Thoracic aorta (tissue), 2 donors: Measurements from ENCODE around the gene GABRG3. TPM values are rescaled to one million over a fixed set of nuclear protein-coding genes. Genes with fewer than 3 reads are reported as not detected.

Experiments
- ATAC-seq: fragments of 150-250 bp; one replicate; pipeline ENCODE4 v1.8.0; 2017; ENCODE audit warnings: low read depth; ENCODE audit not compliant: insufficient number of reproducible peaks, low FRiP score
- DNase-seq: peaks from one replicate; pipeline ENCODE4 v3.0.0-alpha.2; 2020; ENCODE audit warnings: low spot score
- H3K27ac ChIP-seq, 2 donors: fragments of 200-600 bp; sonication (generic); 1 replicate in 1 of 2; 2 replicates in 1 of 2; pipeline ENCODE4 v1.5.1; 2016; ENCODE audit warnings: mild to moderate bottlenecking in 2 of 2, moderate library complexity in 2 of 2
- H3K27me3 ChIP-seq: fragments of 200-600 bp; sonication (generic); replicated peaks from 2 replicates; pipeline ENCODE4 v1.6.0; 2016; ENCODE audit warnings: mild to moderate bottlenecking; ENCODE audit not compliant: insufficient read depth
- H3K36me3 ChIP-seq: fragments of 200-600 bp; sonication (generic); one replicate; pipeline ENCODE4 v1.5.1; 2016
- H3K4me1 ChIP-seq, 2 donors: fragments of 200-600 bp; sonication (generic); 1 replicate in 1 of 2; 2 replicates in 1 of 2; pipeline versions ENCODE4 v1.5.1 to v1.6.0; 2016; ENCODE audit warnings: low read depth in 2 of 2, mild to moderate bottlenecking in 1 of 2; ENCODE audit not compliant: control insufficient read depth in 1 of 2
- H3K4me3 ChIP-seq: fragments of 200-600 bp; sonication (generic); 2 replicates; pipeline ENCODE4 v1.5.1; 2016; ENCODE audit warnings: mild to moderate bottlenecking
- H3K9me3 ChIP-seq: fragments of 200-600 bp; sonication (generic); 2 replicates; pipeline ENCODE4 v1.5.1; 2016
- total RNA-seq, 2 donors: library from RNA; depleted of rRNA; stranded (reverse); fragments of >200 nt; gene quantifications; one replicate each; pipeline versions ENCODE4 v1.1.0 to v1.2.3, GENCODE V29; 2016
- TF ChIP-seq, protein P1 (sequence below): fragments of 200-600 bp; sonication (generic); IDR thresholded peaks from one replicate; pipeline ENCODE4 v1.5.1; 2019; ENCODE audit warnings: antibody characterized with exemption

Gene GABRG3
- total RNA-seq, 2 donors from 2014 or later, result not detected

DNA sequence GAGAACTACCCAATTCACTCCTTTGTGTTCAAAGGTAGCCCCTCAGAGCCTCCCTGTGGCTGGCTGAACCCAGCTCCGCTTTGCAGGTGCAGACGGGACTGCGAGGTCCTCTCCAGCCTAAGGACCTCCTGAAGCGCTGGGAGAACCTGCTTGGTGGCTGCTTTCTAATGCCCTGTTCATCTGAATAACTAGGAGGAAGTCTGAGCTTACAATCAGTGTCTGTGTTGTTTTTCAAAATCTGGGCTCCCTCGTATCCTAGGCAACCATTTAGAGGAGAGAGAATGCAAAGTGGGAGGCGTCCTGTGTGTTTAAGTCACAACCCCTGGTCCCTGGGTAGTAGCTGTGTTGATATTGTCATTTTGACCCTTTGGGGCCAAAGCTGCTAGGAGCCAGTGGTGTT, 99.9 kb downstream of the GABRG3 start:
- ATAC-seq (no peak), DNase-seq (no peak)
- H3K9me3 ChIP-seq, result no peaks in the 10 kb centered on the region
- no peaks in the 10 kb centered on the region for H3K4me1 ChIP-seq
- no peak overlapping the region for H3K4me3 ChIP-seq
- no peaks in the 10 kb centered on the region for H3K27me3 ChIP-seq
- TF ChIP-seq, protein P1, sequence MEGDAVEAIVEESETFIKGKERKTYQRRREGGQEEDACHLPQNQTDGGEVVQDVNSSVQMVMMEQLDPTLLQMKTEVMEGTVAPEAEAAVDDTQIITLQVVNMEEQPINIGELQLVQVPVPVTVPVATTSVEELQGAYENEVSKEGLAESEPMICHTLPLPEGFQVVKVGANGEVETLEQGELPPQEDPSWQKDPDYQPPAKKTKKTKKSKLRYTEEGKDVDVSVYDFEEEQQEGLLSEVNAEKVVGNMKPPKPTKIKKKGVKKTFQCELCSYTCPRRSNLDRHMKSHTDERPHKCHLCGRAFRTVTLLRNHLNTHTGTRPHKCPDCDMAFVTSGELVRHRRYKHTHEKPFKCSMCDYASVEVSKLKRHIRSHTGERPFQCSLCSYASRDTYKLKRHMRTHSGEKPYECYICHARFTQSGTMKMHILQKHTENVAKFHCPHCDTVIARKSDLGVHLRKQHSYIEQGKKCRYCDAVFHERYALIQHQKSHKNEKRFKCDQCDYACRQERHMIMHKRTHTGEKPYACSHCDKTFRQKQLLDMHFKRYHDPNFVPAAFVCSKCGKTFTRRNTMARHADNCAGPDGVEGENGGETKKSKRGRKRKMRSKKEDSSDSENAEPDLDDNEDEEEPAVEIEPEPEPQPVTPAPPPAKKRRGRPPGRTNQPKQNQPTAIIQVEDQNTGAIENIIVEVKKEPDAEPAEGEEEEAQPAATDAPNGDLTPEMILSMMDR, result no peak
- H3K36me3 ChIP-seq, result no peaks in the 10 kb centered on the region
- H3K27ac ChIP-seq, result no peak overlapping the region

DNA sequence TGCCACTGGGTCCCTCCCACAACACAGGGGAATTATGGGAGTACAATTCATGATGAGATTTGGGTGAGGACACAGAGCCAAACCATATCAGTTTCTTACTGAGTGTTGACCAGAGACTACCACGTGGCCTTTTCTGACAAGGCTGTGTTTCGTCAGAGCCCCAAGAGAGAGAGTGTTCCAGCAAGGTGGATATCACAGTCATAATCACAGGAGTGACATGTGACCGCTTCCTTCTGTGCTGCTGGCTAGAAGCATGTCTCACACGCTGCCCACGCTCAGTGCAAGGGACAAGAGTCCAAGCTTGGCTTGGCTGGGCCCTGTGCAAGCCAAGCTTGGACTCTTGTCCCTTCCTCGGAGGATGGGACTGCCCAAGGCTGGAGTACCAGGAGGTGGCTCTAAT, 103.2 kb downstream of the GABRG3 start:
- H3K4me3 ChIP-seq, result no peak overlapping the region
- H3K27ac ChIP-seq, result no peak overlapping the region
- DNase-seq (no peak), ATAC-seq (no peak)
- no peaks in the 10 kb centered on the region for H3K4me1 ChIP-seq
- no peaks in the 10 kb centered on the region for H3K36me3 ChIP-seq
- H3K27me3 ChIP-seq, result no peaks in the 10 kb centered on the region
- H3K9me3 ChIP-seq, result no peaks in the 10 kb centered on the region
- TF ChIP-seq, protein P1, result no peak

DNA sequence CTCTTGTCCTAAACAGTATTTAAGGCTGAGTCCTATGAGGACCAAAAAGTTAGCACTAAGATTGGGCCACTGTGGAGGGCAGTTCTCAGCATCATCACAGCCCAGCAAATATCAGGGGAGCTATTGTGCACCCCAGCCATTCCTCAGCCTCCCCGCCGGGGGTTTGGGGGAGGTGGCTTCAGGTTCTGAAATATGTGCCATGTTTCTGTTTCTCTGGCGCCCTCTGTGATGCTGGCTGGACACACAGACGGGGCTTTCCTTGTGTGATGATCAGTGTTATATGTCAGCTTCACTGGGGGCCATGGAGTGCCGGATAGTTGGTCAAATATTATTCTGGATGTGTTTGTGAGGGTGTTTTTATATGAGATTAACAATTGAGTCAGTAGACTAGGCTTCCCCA, 106.8 kb downstream of the GABRG3 start:
- DNase-seq, result no peak
- Histone ChIP-seq H3K27ac (no peak overlapping the region), H3K27me3 (no peaks in the 10 kb centered on the region), H3K4me3 (no peak overlapping the region), H3K36me3 (no peaks in the 10 kb centered on the region), H3K9me3 (no peaks in the 10 kb centered on the region), H3K4me1 (no peaks in the 10 kb centered on the region)
- no peak for ATAC-seq
- TF ChIP-seq, protein P1, result no peak

DNA sequence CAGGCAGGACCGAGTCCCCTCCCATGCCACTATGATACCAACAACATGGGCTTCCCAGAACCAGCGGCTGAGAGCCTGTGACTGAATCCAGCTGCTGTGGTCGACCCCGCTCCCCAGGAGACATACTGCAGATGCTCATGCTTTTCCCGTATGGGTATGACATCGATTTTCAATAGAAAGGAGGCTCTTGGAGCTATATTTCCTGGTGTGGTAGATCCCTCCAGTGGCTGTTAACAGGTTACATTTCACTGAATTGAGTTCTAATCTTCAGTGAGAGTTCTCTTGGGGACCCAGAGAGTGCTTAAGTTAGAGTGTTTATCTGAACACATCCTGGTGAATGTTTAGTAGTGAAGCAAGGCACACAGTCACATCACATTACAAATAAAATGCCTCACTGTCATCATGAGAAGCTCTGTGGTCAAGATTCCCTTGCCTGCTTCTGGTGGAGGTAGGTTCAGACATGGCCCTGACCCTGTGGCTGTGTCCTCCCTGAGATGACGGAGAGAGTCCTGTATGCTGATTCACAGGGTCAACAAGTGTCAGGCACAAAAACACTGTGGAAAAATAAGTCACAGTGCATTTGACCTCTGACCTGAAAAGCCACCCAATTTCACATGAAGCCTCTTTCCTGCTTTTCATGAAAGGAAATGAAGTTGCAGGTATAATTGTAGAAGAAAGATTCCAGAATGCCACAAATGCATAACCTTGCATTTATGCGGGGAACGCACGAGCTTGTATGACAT, 110.9 kb downstream of the GABRG3 start:
- TF ChIP-seq, protein P1, result no peak
- Histone ChIP-seq H3K4me3 (no peak overlapping the region), H3K4me1 (no peaks in the 10 kb centered on the region), H3K9me3 (no peaks in the 10 kb centered on the region), H3K27ac (no peak overlapping the region), H3K36me3 (no peaks in the 10 kb centered on the region), H3K27me3 (no peaks in the 10 kb centered on the region)
- ATAC-seq, result no peak
- DNase-seq, result no peak

DNA sequence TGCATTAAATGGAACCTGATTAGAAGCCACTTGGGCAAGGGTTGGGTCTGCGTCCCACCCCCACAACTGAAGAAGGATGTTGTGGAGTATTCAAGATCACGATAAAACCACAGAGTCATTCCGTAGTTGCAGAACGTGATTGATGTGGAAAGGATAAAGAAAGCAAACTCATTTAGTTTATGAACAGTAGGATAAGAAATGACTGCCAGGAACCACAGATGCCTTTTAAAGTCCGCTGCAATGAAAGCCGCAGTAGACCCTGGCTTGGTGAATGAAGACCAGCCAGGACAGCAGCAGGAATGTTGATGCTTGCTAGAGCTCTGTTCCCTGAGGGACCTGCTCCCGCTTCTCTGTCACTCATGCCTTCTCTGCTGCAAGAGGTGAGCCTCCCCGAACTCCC, 111.5 kb downstream of the GABRG3 start:
- no peak for ATAC-seq
- no peaks in the 10 kb centered on the region for H3K36me3 ChIP-seq
- H3K9me3 ChIP-seq, result no peaks in the 10 kb centered on the region
- no peak overlapping the region for H3K27ac ChIP-seq
- TF ChIP-seq, protein P1, result no peak
- H3K4me3 ChIP-seq, result no peak overlapping the region
- no peak for DNase-seq
- H3K27me3 ChIP-seq, result no peaks in the 10 kb centered on the region
- no peaks in the 10 kb centered on the region for H3K4me1 ChIP-seq
